ENCODE data around the gene GALNT15.

- TF ChIP-seq CTCF (conservative IDR thresholded peaks at IDR 0.05), result no peak
- no peak for TF ChIP-seq ZFX (IDR thresholded peaks at IDR 0.05)
Measured at GRCh38 chr3:16265455-16265786, 90.9 kb downstream of the GALNT15 start.
